Cardiac septum (tissue), 1 donor: ENCODE measurements around the gene PCLO. TPM values are rescaled to one million over a fixed set of nuclear protein-coding genes. Genes with fewer than 3 reads are reported as not detected.

Source experiments
- DNase-seq: peaks from one replicate; pipeline ENCODE4 v3.0.0-alpha.2; 2020; ENCODE audit warnings: low spot score
- intact Hi-C: fragments of 100-400 bp; cut with DNase I; formaldehyde crosslinking; loops from one replicate; pipeline ENCODE4 v1.14.0; 2022
- long read RNA-seq: library from polyadenylated mRNA; unstranded; transcript quantifications from one replicate; pipeline ENCODE4 v2.0.0, GENCODE V29; 2021
- total RNA-seq: library from RNA; stranded (reverse); fragmentation: NEBNext Ultra II Directional; extraction: Animal tissue kit (Norgen Biotek cat#: 25700); gene quantifications from one replicate; pipeline ENCODE4 v1.2.1, GENCODE V29; 2021
- donor health status: DM: no; HTN: no; CAD: no.

The PCLO gene
- 3.2 TPM for total RNA-seq
- long read RNA-seq, partial matches to known transcripts = 2 of 6 reads
- long read RNA-seq, other reads (novel, unspliced or antisense) = 2 of 6 reads

- peak; percentile 76 for DNase-seq
- intact Hi-C loops = no loop called here
Observed at GRCh38 chr7:83162402-83163256, at the start of gene PCLO. PCLO (minus strand) TSS chr7:83162884; CDS start chr7:83162592, 292 bp downstream.

- intact Hi-C loops = no loop called here
- no peak for DNase-seq
Observed at GRCh38 chr7:83211685-83212084, 49.0 kb upstream of the PCLO start.

GRCh38 chr7:83210479-83210878, 47.8 kb upstream of the PCLO start:
- intact Hi-C loops = no loop called here
- DNase-seq = no peak

GRCh38 chr7:83204715-83205114, 42.0 kb upstream of the PCLO start:
- intact Hi-C loops = no loop called here
- no peak for DNase-seq

- intact Hi-C loops = no loop called here
- no peak for DNase-seq
Observed at GRCh38 chr7:83201355-83201754, 38.7 kb upstream of the PCLO start.

- DNase-seq = no peak
- intact Hi-C loops = no loop called here
Observed at GRCh38 chr7:83190659-83191389, 28.1 kb upstream of the PCLO start.

- no peak for DNase-seq
- intact Hi-C loops = no loop called here
Observed at GRCh38 chr7:83178796-83179195, 16.1 kb upstream of the PCLO start.

GRCh38 chr7:83178066-83178465, 15.4 kb upstream of the PCLO start:
- DNase-seq = no peak
- intact Hi-C loops = no loop called here

GRCh38 chr7:83173664-83174063, 11.0 kb upstream of the PCLO start:
- intact Hi-C loops = no loop called here
- DNase-seq = no peak

GRCh38 chr7:83166781-83167180, 4.1 kb upstream of the PCLO start:
- intact Hi-C loops = no loop called here
- no peak for DNase-seq

GRCh38 chr7:83161899-83162401, 734 bp downstream of the PCLO start:
- no peak for DNase-seq
- intact Hi-C loops = no loop called here

GRCh38 chr7:83161186-83161585, 1.5 kb downstream of the PCLO start:
- DNase-seq = no peak
- intact Hi-C loops = no loop called here

- DNase-seq = no peak
- intact Hi-C loops = no loop called here
Observed at GRCh38 chr7:83159731-83160130, 3.0 kb downstream of the PCLO start.

GRCh38 chr7:83156006-83156405, 6.7 kb downstream of the PCLO start:
- no peak for DNase-seq
- intact Hi-C loops = no loop called here

- intact Hi-C loops = no loop called here
- no peak for DNase-seq
Observed at GRCh38 chr7:83155407-83155806, 7.3 kb downstream of the PCLO start.

GRCh38 chr7:83153419-83153818, 9.3 kb downstream of the PCLO start:
- DNase-seq = no peak
- intact Hi-C loops = no loop called here

GRCh38 chr7:83150310-83150709, 12.4 kb downstream of the PCLO start:
- DNase-seq = no peak
- intact Hi-C loops = no loop called here

GRCh38 chr7:83149466-83149865, 13.2 kb downstream of the PCLO start:
- intact Hi-C loops = no loop called here
- DNase-seq = no peak

- intact Hi-C loops = no loop called here
- no peak for DNase-seq
Observed at GRCh38 chr7:83148776-83149175, 13.9 kb downstream of the PCLO start.

- intact Hi-C loops = no loop called here
- no peak for DNase-seq
Observed at GRCh38 chr7:83143107-83143506, 19.6 kb downstream of the PCLO start.

- intact Hi-C loops = no loop called here
Observed at GRCh38 chr7:83142365-83142764, 20.3 kb downstream of the PCLO start.

More at GRCh38 chr7:83142365-83142764, 20.3 kb downstream of the PCLO start:
- DNase-seq = no peak
